PFSK-1 (cell line): Measurements from ENCODE around the gene TOM1L2. TPM values are rescaled to one million over a fixed set of nuclear protein-coding genes. Genes with fewer than 3 reads are reported as not detected.
A peak's percentile ranks its signal among the peaks of the same experiment; 100 is the strongest.

Experiments
- FOXP2 ChIP-seq: optimal IDR thresholded peaks from 2 replicates; pipeline ENCODE3; 2011; ENCODE audit warnings: borderline replicate concordance, control low read depth, inconsistent platforms; ENCODE audit not compliant: insufficient read depth; ENCODE audit errors: extremely low read length, extremely low read depth
- POLR2AphosphoS5 ChIP-seq: IDR thresholded peaks from 2 replicates; pipeline ENCODE4 v1.6.1; 2012; ENCODE audit warnings: low read depth, mild to moderate bottlenecking, control low read depth, low read length, moderate library complexity
- REST ChIP-seq, 2 experiments: IDR thresholded peaks; 2 replicates each; pipeline versions ENCODE4 v1.6.1 to v1.8.0; 2011 to 2012; ENCODE audit warnings: low read depth in 2 of 2, low read length in 2 of 2, control low read depth in 1 of 2, inconsistent platforms in 1 of 2, mild to moderate bottlenecking in 1 of 2, moderate library complexity in 1 of 2; ENCODE audit not compliant: insufficient read depth in 1 of 2
- SIN3A ChIP-seq: IDR thresholded peaks from 2 replicates; pipeline ENCODE4 v1.6.1; 2012; ENCODE audit warnings: mild to moderate bottlenecking, low read length, moderate library complexity, borderline replicate concordance; ENCODE audit not compliant: insufficient read depth
- TAF1 ChIP-seq: IDR thresholded peaks from 2 replicates; pipeline ENCODE4 v1.6.1; 2012; ENCODE audit warnings: low read length, control low read depth, borderline replicate concordance; ENCODE audit not compliant: insufficient read depth
- polyA plus RNA-seq: library from polyadenylated mRNA; unstranded; fragments of >200 nt; gene quantifications from one replicate; pipeline ENCODE4 v1.2.1, GENCODE V29; 2012; ENCODE audit warnings: low read depth, missing spikeins; ENCODE audit not compliant: insufficient read length

Gene TOM1L2
- 14.1 TPM for polyA plus RNA-seq

GRCh38 chr17:17972126-17972951, at the start of gene TOM1L2, which contains the start of gene DRC3:
Gene TOM1L2, minus strand, starts transcription at chr17:17972400. Its CDS starts 87 bp downstream, at chr17:17972313.
Gene DRC3, plus strand, starts transcription at chr17:17972862. Its CDS starts 4,737 bp downstream, at chr17:17977599.
- peak; percentile 59 for TF ChIP-seq POLR2AphosphoS5
- no peak for TF ChIP-seq TAF1
- no peak for TF ChIP-seq FOXP2
- peak; percentile 99 for TF ChIP-seq SIN3A

GRCh38 chr17:18021372-18021771, 49.2 kb upstream of the TOM1L2 start:
- TF ChIP-seq TAF1 = no peak
- no peak for TF ChIP-seq SIN3A
- no peak for TF ChIP-seq REST (IDR thresholded peaks at IDR 0.05; ENCODE audit: insufficient read depth in 1 of 2, low read depth in 2 of 2, low read length in 2 of 2)
- TF ChIP-seq FOXP2 = no peak
- no peak for TF ChIP-seq POLR2AphosphoS5

GRCh38 chr17:18020971-18021370, 48.8 kb upstream of the TOM1L2 start:
- no peak for TF ChIP-seq POLR2AphosphoS5
- no peak for TF ChIP-seq TAF1
- no peak for TF ChIP-seq FOXP2
- no peak for TF ChIP-seq REST (IDR thresholded peaks at IDR 0.05; ENCODE audit: insufficient read depth in 1 of 2, low read depth in 2 of 2, low read length in 2 of 2)
- no peak for TF ChIP-seq SIN3A

GRCh38 chr17:18019838-18020154, 47.6 kb upstream of the TOM1L2 start:
- TF ChIP-seq REST (IDR thresholded peaks at IDR 0.05; ENCODE audit: insufficient read depth in 1 of 2, low read depth in 2 of 2, low read length in 2 of 2) = no peak
- TF ChIP-seq SIN3A = no peak
- TF ChIP-seq POLR2AphosphoS5 = no peak
- no peak for TF ChIP-seq TAF1
- no peak for TF ChIP-seq FOXP2

- no peak for TF ChIP-seq REST (IDR thresholded peaks at IDR 0.05; ENCODE audit: insufficient read depth in 1 of 2, low read depth in 2 of 2, low read length in 2 of 2)
- no peak for TF ChIP-seq FOXP2
- no peak for TF ChIP-seq POLR2AphosphoS5
- TF ChIP-seq TAF1 = no peak
- TF ChIP-seq SIN3A = no peak
Measured at GRCh38 chr17:18018411-18018921, 46.3 kb upstream of the TOM1L2 start.
